Lung (tissue), 12 donors: ENCODE results near the gene FOXN3. TPM values are rescaled to one million over a fixed set of nuclear protein-coding genes. Genes with fewer than 3 reads are reported as not detected.
"Not testable (repeated sequence)": the region's sequence is repeated elsewhere in the genome, so short reads cannot be mapped to it uniquely, and the experiment has no call there.

Source experiments
- ATAC-seq: fragments of 200-7000 bp; cut with Tn5 transposase; one replicate; pipeline ENCODE4 v1.9.1; 2020; ENCODE audit warnings: moderate number of reproducible peaks; ENCODE audit not compliant: insufficient read depth, low FRiP score
- DNase-seq, 3 donors: peaks; one replicate each; pipeline ENCODE4 v3.0.0-alpha.2; 2013 to 2017
- H3K27ac ChIP-seq, 2 donors: one replicate each; pipeline ENCODE4 v1.5.1; 2013; ENCODE audit warnings: mild to moderate bottlenecking in 2 of 2, moderate library complexity in 2 of 2, control low read depth in 1 of 2, inconsistent platforms in 1 of 2, low read depth in 1 of 2, low read length in 1 of 2
- H3K27me3 ChIP-seq, 3 donors: one replicate each; pipeline ENCODE4 v1.5.1; 2013; ENCODE audit warnings: low read length in 2 of 3; ENCODE audit not compliant: control insufficient read depth in 3 of 3, insufficient read depth in 3 of 3
- H3K36me3 ChIP-seq, 4 donors: one replicate each; pipeline ENCODE4 v1.5.1; 2013; ENCODE audit warnings: low read length in 4 of 4, mild to moderate bottlenecking in 1 of 4, moderate library complexity in 1 of 4; ENCODE audit not compliant: control insufficient read depth in 4 of 4, insufficient read depth in 4 of 4
- H3K4me1 ChIP-seq, 5 donors: one replicate each; pipeline ENCODE4 v1.5.1; 2013; ENCODE audit warnings: low read length in 5 of 5, mild to moderate bottlenecking in 2 of 5, moderate library complexity in 1 of 5; ENCODE audit not compliant: control insufficient read depth in 5 of 5, insufficient read depth in 5 of 5
- H3K4me3 ChIP-seq: one replicate; pipeline ENCODE4 v1.5.1; 2013; ENCODE audit warnings: mild to moderate bottlenecking, control low read depth, moderate library complexity
- H3K9ac ChIP-seq, 2 donors: one replicate each; pipeline ENCODE4 v1.5.1; 2013; ENCODE audit warnings: low read length in 2 of 2, control low read depth in 1 of 2; ENCODE audit not compliant: insufficient read depth in 1 of 2
- H3K9me3 ChIP-seq, 4 donors: one replicate each; pipeline ENCODE4 v1.5.1; 2013; ENCODE audit warnings: low read length in 3 of 4, mild to moderate bottlenecking in 1 of 4, moderate library complexity in 1 of 4; ENCODE audit not compliant: control insufficient read depth in 4 of 4, insufficient read depth in 3 of 4
- CTCF ChIP-seq: IDR thresholded peaks from 2 replicates; pipeline ENCODE4 v1.5.1; 2012; ENCODE audit warnings: mild to moderate bottlenecking; ENCODE audit errors: control extremely low read depth, extremely low read depth
- WGBS, 2 donors: extraction: QIAGEN DNeasy Blood & Tissue Kit; methylation state at CpG; one replicate each; pipeline ENCODE4 v1.1.7; 2013; 5-methylcytosine and 5-hydroxymethylcytosine counted together
- polyA plus RNA-seq, 2 donors: library from polyadenylated mRNA; stranded (reverse); fragments of 200-250 nt; gene quantifications; one replicate each; pipeline ENCODE4 v1.2.1, GENCODE V29; 2013
- total RNA-seq, 2 donors: library from RNA; depleted of rRNA in 1 of 2; stranded (reverse); fragments of >200 nt in 1 of 2; gene quantifications; one replicate each; pipeline ENCODE4 v1.2.1, GENCODE V29; 2014 to 2021
- donor health status: control.
- donor health status: control.
- donor health status: Bipolar disorder and iron deficiency.
- donor health status: healthy.
- donor health status: DM: yes; HTN: yes; CAD: no.

The FOXN3 gene
- total and polyA plus RNA-seq, 4 donors: 12.7 to 69.7 (median 34.9) TPM

GRCh38 chr14:89294872-89295271 is 122.2 kb downstream of the FOXN3 start:
- no peak for ATAC-seq
- no peak for TF ChIP-seq CTCF
- Histone ChIP-seq H3K4me1 (peaks cover 0 to 21% (median 8%) of the 10 kb centered on the region in 5 donors), H3K27ac (no peak overlapping the region), H3K36me3 (peaks cover 0 to 5% (median 1%) of the 10 kb centered on the region in 4 donors), H3K9ac (no peak overlapping the region), H3K27me3 (no peaks in the 10 kb centered on the region), H3K4me3 (no peak overlapping the region), H3K9me3 (no peaks in the 10 kb centered on the region)
- WGBS, 2 donors: 84 to 98% methylated on average over 6 of the region's 6 CpGs
- DNase-seq: no peak

- ATAC-seq, H3K36me3 ChIP-seq, H3K27ac ChIP-seq, H3K9me3 ChIP-seq, DNase-seq, H3K4me3 ChIP-seq, H3K9ac ChIP-seq, H3K27me3 ChIP-seq: not testable (repeated sequence)
- peaks cover 0 to 21% (median 8%) of the 10 kb centered on the region in 5 donors for H3K4me1 ChIP-seq
- WGBS, 2 donors: 95 to 96% methylated on average over 4 of the region's 4 CpGs
Measured at GRCh38 chr14:89294469-89294868, 122.6 kb downstream of the FOXN3 start.

GRCh38 chr14:89294060-89294459 is 123.0 kb downstream of the FOXN3 start:
- ATAC-seq (no peak), DNase-seq (no peak)
- H3K9ac ChIP-seq: no peak overlapping the region
- H3K4me3 ChIP-seq: no peak overlapping the region
- no peaks in the 10 kb centered on the region for H3K9me3 ChIP-seq
- peaks cover 0 to 21% (median 8%) of the 10 kb centered on the region in 5 donors for H3K4me1 ChIP-seq
- H3K27me3 ChIP-seq: no peaks in the 10 kb centered on the region
- no peak overlapping the region for H3K27ac ChIP-seq
- WGBS, 2 donors: 87 to 96% methylated on average over 7 of the region's 7 CpGs
- TF ChIP-seq CTCF: no peak
- H3K36me3 ChIP-seq: peaks cover 0 to 5% (median 1%) of the 10 kb centered on the region in 4 donors

GRCh38 chr14:89293314-89293916 is 123.6 kb downstream of the FOXN3 start:
- ATAC-seq (no peak), DNase-seq (peak in 1 of 3 donors; percentile 32)
- H3K36me3 ChIP-seq: peaks cover 0 to 5% (median 1%) of the 10 kb centered on the region in 4 donors
- peaks cover 0 to 21% (median 8%) of the 10 kb centered on the region in 5 donors for H3K4me1 ChIP-seq
- TF ChIP-seq CTCF: no peak
- peak overlapping the region in 1 of 2 donors; percentile 47 for H3K9ac ChIP-seq
- WGBS, 2 donors: 84 to 88% methylated on average over 6 of the region's 6 CpGs
- H3K27me3 ChIP-seq: no peaks in the 10 kb centered on the region
- no peaks in the 10 kb centered on the region for H3K9me3 ChIP-seq
- no peak overlapping the region for H3K4me3 ChIP-seq
- no peak overlapping the region for H3K27ac ChIP-seq
